HG03520 (cell line): ENCODE data around the gene GPR153.

Source experiments
- ATAC-seq: cut with Tn5 transposase; IDR thresholded peaks from one replicate; pipeline ENCODE4 v1.9.1; 2021; ENCODE audit warnings: mild to moderate bottlenecking, moderate library complexity; ENCODE audit not compliant: unreplicated experiment

Gene GPR153

GRCh38 chr1:6249739-6250689 is 10.9 kb downstream of the GPR153 start:
- ATAC-seq, result no peak

- ATAC-seq, result no peak
Measured at GRCh38 chr1:6248932-6249738, 11.8 kb downstream of the GPR153 start.

- no peak for ATAC-seq
Measured at GRCh38 chr1:6248161-6248776, 12.6 kb downstream of the GPR153 start.

GRCh38 chr1:6247651-6248050 is 13.2 kb downstream of the GPR153 start:
- ATAC-seq, result no peak

- ATAC-seq, result peak; percentile 41
Measured at GRCh38 chr1:6246497-6247467, 14.1 kb downstream of the GPR153 start.

GRCh38 chr1:6245869-6246496 is 14.9 kb downstream of the GPR153 start:
- ATAC-seq, result no peak

GRCh38 chr1:6245086-6245868 is 15.6 kb downstream of the GPR153 start:
- no peak for ATAC-seq

GRCh38 chr1:6244401-6245049 is 16.4 kb downstream of the GPR153 start:
- ATAC-seq, result no peak

GRCh38 chr1:6243993-6244392 is 16.9 kb downstream of the GPR153 start, which contains the start of gene HES3:
Gene HES3, plus strand, starts transcription at chr1:6244179. Its CDS starts 187 bp downstream, at chr1:6244366.
- ATAC-seq, result no peak

- no peak for ATAC-seq
Measured at GRCh38 chr1:6243053-6243834, 17.7 kb downstream of the GPR153 start.

GRCh38 chr1:6241887-6242740 is 18.8 kb downstream of the GPR153 start:
- no peak for ATAC-seq

- ATAC-seq, result no peak
Measured at GRCh38 chr1:6241107-6241886, 19.6 kb downstream of the GPR153 start.

- ATAC-seq, result no peak
Measured at GRCh38 chr1:6239950-6240768, 20.7 kb downstream of the GPR153 start.

GRCh38 chr1:6239213-6239752 is 21.6 kb downstream of the GPR153 start:
- no peak for ATAC-seq

- ATAC-seq, result no peak
Measured at GRCh38 chr1:6237093-6237492, 23.8 kb downstream of the GPR153 start.
